ENCODE measurements around the gene TTBK2.

The TTBK2 gene

DNA sequence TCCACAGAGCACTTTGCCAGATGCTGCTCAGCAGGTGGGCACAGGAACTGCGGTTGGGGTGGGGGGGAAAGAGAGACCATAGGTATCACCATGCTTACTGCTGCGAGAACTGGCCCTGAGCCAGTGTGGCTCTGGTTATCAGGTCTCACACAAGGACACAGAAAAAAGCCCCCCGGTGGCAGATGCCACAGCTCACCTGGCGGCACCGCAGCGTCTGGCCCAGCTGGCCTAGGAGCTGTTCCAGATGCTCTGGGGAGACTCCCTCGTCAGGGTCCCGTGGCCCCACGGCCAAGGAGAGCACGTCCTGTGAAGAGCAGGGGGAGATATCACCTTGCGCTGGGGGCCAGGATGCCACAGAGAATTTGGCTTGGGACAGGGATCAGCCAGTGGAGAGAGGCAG, 194.5 kb downstream of the TTBK2 start:
- TF ChIP-seq, protein P1, sequence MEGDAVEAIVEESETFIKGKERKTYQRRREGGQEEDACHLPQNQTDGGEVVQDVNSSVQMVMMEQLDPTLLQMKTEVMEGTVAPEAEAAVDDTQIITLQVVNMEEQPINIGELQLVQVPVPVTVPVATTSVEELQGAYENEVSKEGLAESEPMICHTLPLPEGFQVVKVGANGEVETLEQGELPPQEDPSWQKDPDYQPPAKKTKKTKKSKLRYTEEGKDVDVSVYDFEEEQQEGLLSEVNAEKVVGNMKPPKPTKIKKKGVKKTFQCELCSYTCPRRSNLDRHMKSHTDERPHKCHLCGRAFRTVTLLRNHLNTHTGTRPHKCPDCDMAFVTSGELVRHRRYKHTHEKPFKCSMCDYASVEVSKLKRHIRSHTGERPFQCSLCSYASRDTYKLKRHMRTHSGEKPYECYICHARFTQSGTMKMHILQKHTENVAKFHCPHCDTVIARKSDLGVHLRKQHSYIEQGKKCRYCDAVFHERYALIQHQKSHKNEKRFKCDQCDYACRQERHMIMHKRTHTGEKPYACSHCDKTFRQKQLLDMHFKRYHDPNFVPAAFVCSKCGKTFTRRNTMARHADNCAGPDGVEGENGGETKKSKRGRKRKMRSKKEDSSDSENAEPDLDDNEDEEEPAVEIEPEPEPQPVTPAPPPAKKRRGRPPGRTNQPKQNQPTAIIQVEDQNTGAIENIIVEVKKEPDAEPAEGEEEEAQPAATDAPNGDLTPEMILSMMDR (IDR thresholded peaks at IDR 0.05; ENCODE audit: low read length): no peak
- TF ChIP-seq EZH2phosphoT487 (IDR thresholded peaks at IDR 0.05; ENCODE audit: low read length): no peak
- TF ChIP-seq EZH2 (optimal IDR thresholded peaks at IDR 0.05; ENCODE audit: low read depth, low read length): no peak
- Histone ChIP-seq H3K27ac (ENCODE audit: low read length) (no peak overlapping the region), H3K27me3 (replicated peaks; ENCODE audit: insufficient read depth, low read length) (no peaks in the 10 kb centered on the region), H3K4me2 (ENCODE audit: low read depth, low read length) (no peak overlapping the region), H3K9ac (ENCODE audit: low read length) (no peak overlapping the region), H3K79me2 (ENCODE audit: low read length) (no peaks in the 10 kb centered on the region), H3K4me3 (ENCODE audit: low read length) (no peak overlapping the region), H2AFZ (ENCODE audit: low read length) (no peak overlapping the region), H3F3A (ENCODE audit: insufficient read depth, low read length) (no peaks in the 10 kb centered on the region), H3K36me3 (replicated peaks; ENCODE audit: insufficient read depth, low read length) (no peaks in the 10 kb centered on the region), H3K4me1 (ENCODE audit: low read length) (no peaks in the 10 kb centered on the region), H3K9me3 (replicated peaks; ENCODE audit: insufficient read depth, low read length) (no peaks in the 10 kb centered on the region), H4K20me1 (ENCODE audit: insufficient read depth, low read length) (no peaks in the 10 kb centered on the region), H3K9me2 (replicated peaks; ENCODE audit: insufficient read depth, low read length) (no peaks in the 10 kb centered on the region)
- DNase-seq: no peak

DNA sequence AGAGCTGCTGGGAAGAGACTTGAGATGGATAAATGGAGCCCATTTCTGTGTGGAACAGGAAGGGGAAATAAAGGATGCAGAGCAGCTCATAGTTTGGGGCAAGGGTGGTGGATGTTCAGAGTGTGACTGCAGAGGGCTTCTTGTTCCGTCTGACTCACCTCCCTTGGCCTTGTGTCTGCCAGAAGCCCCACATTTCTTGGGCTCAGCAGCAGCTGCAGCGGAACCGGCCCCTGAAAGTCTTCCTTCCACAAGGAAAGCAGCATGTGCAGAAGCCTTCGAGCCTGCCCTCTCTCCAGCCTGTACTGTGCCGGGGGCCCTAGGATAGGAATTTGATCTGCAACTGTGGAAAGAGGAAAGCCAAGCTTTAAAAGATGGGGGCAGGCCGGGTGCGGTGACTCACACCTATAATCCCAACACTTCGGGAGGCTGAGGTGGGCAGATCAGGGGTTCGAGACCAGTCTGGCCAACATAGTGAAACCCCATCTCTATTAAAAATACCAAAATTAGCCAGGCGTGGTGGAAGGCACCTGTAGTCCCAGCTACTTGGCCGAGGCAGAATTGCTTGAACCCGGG, 195.2 kb downstream of the TTBK2 start:
- Histone ChIP-seq H3K4me2 (ENCODE audit: low read depth, low read length) (no peak overlapping the region), H3K79me2 (ENCODE audit: low read length) (no peaks in the 10 kb centered on the region), H3K4me1 (ENCODE audit: low read length) (no peaks in the 10 kb centered on the region), H3K9me3 (replicated peaks; ENCODE audit: insufficient read depth, low read length) (no peaks in the 10 kb centered on the region), H3K9me2 (replicated peaks; ENCODE audit: insufficient read depth, low read length) (no peaks in the 10 kb centered on the region), H2AFZ (ENCODE audit: low read length) (no peak overlapping the region), H3F3A (ENCODE audit: insufficient read depth, low read length) (no peaks in the 10 kb centered on the region), H4K20me1 (ENCODE audit: insufficient read depth, low read length) (no peaks in the 10 kb centered on the region), H3K9ac (ENCODE audit: low read length) (no peak overlapping the region), H3K27ac (ENCODE audit: low read length) (no peak overlapping the region), H3K27me3 (replicated peaks; ENCODE audit: insufficient read depth, low read length) (no peaks in the 10 kb centered on the region), H3K36me3 (replicated peaks; ENCODE audit: insufficient read depth, low read length) (no peaks in the 10 kb centered on the region), H3K4me3 (ENCODE audit: low read length) (no peak overlapping the region)
- no peak for DNase-seq
- no peak for TF ChIP-seq EZH2 (optimal IDR thresholded peaks at IDR 0.05; ENCODE audit: low read depth, low read length)
- no peak for TF ChIP-seq EZH2phosphoT487 (IDR thresholded peaks at IDR 0.05; ENCODE audit: low read length)
- TF ChIP-seq, protein P1 (IDR thresholded peaks at IDR 0.05; ENCODE audit: low read length): no peak

DNA sequence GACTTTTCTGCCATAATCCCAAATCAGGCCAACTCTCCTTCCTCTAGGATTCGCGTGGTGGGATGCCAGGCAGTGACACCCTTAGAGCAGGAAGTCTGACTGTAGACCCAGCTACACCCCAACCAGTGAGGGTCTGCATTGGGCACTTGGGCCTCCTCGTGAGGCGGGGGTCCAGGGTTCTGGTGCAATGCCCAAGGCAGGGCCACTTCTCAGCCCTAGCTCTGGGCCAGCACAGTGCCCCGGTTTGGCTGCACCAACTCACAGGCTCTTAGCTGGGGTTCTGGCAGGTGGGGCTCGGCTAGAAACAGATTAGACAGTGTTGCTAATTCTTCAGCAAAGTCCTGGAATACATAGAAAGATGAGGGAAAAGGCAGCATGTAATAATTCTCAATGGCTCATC, 196.3 kb downstream of the TTBK2 start:
- Histone ChIP-seq H3K9ac (ENCODE audit: low read length) (no peak overlapping the region), H3K36me3 (replicated peaks; ENCODE audit: insufficient read depth, low read length) (no peaks in the 10 kb centered on the region), H2AFZ (ENCODE audit: low read length) (no peak overlapping the region), H3K4me2 (ENCODE audit: low read depth, low read length) (no peak overlapping the region), H3F3A (ENCODE audit: insufficient read depth, low read length) (no peaks in the 10 kb centered on the region), H3K4me3 (ENCODE audit: low read length) (no peak overlapping the region), H4K20me1 (ENCODE audit: insufficient read depth, low read length) (no peaks in the 10 kb centered on the region), H3K79me2 (ENCODE audit: low read length) (no peaks in the 10 kb centered on the region), H3K9me2 (replicated peaks; ENCODE audit: insufficient read depth, low read length) (no peaks in the 10 kb centered on the region), H3K27ac (ENCODE audit: low read length) (no peak overlapping the region), H3K9me3 (replicated peaks; ENCODE audit: insufficient read depth, low read length) (no peaks in the 10 kb centered on the region), H3K4me1 (ENCODE audit: low read length) (no peaks in the 10 kb centered on the region), H3K27me3 (replicated peaks; ENCODE audit: insufficient read depth, low read length) (no peaks in the 10 kb centered on the region)
- TF ChIP-seq EZH2phosphoT487 (IDR thresholded peaks at IDR 0.05; ENCODE audit: low read length) (no peak), EZH2 (optimal IDR thresholded peaks at IDR 0.05; ENCODE audit: low read depth, low read length) (no peak)
- TF ChIP-seq, protein P1 (IDR thresholded peaks at IDR 0.05; ENCODE audit: low read length): no peak
- no peak for DNase-seq

Data from MM.1S (cell line).